B cell (primary cell): Measurements from ENCODE around the gene ATG2A.

ENCODE experiments used
- CTCF ChIP-seq: fragments of 200-600 bp; IDR thresholded peaks from one replicate; pipeline ENCODE4 v1.8.0; 2022; ENCODE audit warnings: antibody characterized with exemption, mild to moderate bottlenecking
- EZH2 ChIP-seq: IDR thresholded peaks from 2 replicates; pipeline ENCODE4 v1.6.1; 2012; ENCODE audit warnings: borderline replicate concordance, low read depth, mild to moderate bottlenecking, moderate library complexity, low read length; ENCODE audit not compliant: insufficient read depth, poor library complexity, severe bottlenecking

- TF ChIP-seq CTCF, result no peak
- TF ChIP-seq EZH2, result no peak
Observed at GRCh38 chr11:64923944-64924909, 7.2 kb upstream of the ATG2A start, which contains the start of gene PPP2R5B.
